Esophagus squamous epithelium (tissue), 5 donors: ENCODE data around the gene MED12. TPM values are rescaled to one million over a fixed set of nuclear protein-coding genes. Genes with fewer than 3 reads are reported as not detected.

Experiments
- DNase-seq: peaks from one replicate; lab custom pipeline; 2025; lab: John Stamatoyannopoulos, UW
- H3K27ac ChIP-seq, 4 donors: fragments of 200-600 bp; sonication (generic); one replicate each; pipeline ENCODE4 v1.5.1; 2016 to 2019; ENCODE audit warnings: mild to moderate bottlenecking in 1 of 4
- H3K27me3 ChIP-seq, 4 donors: fragments of 200-600 bp; sonication (generic); 1 replicate in 3 of 4; 2 replicates in 1 of 4; pipeline versions ENCODE4 v1.5.1 to v1.6.0; 2017 to 2021; ENCODE audit warnings: antibody characterized with exemption in 1 of 4
- H3K36me3 ChIP-seq, 3 donors: fragments of 200-600 bp; sonication (generic); one replicate each; pipeline ENCODE4 v1.5.1; 2016 to 2019
- H3K4me1 ChIP-seq, 3 donors: fragments of 200-600 bp; sonication (generic); one replicate each; pipeline ENCODE4 v1.5.1; 2017 to 2019
- H3K4me3 ChIP-seq, 4 donors: fragments of 200-600 bp; sonication (generic); 1 replicate in 3 of 4; 2 replicates in 1 of 4; pipeline ENCODE4 v1.5.1; 2016 to 2019; ENCODE audit warnings: mild to moderate bottlenecking in 2 of 4, moderate library complexity in 1 of 4
- H3K9me3 ChIP-seq, 3 donors: fragments of 200-600 bp; sonication (generic); one replicate each; pipeline ENCODE4 v1.5.1; 2016 to 2019
- CTCF ChIP-seq, 6 experiments: fragments of 450-650 bp in 4 of 6; fragments of 200-600 bp in 2 of 6; sonication (generic) in 2 of 6; IDR thresholded peaks; one replicate each; pipeline ENCODE4 v1.5.1; 2016 to 2019; ENCODE audit warnings: antibody characterized with exemption in 6 of 6, mild to moderate bottlenecking in 4 of 6, moderate library complexity in 4 of 6
- POLR2A ChIP-seq, 4 donors: fragments of 450-650 bp; IDR thresholded peaks; one replicate each; pipeline ENCODE4 v1.6.1; 2017; ENCODE audit warnings: antibody characterized with exemption in 4 of 4, mild to moderate bottlenecking in 4 of 4, moderate library complexity in 3 of 4
- WGBS, 2 donors: methylation state at CpG; one replicate each; pipeline ENCODE4 v1.1.5; 2018; 5-methylcytosine and 5-hydroxymethylcytosine counted together
- intact Hi-C: fragments of 100-400 bp; cut with DNase I; formaldehyde crosslinking; loops from one replicate; pipeline ENCODE4 v1.15.0; 2022
- total RNA-seq, 4 donors: library from RNA; depleted of rRNA; stranded (reverse); fragments of >200 nt; gene quantifications; one replicate each; pipeline ENCODE4 v1.1.0, GENCODE V29; 2016
- donor health status: DM: yes; HTN: yes; CAD: no.

Gene MED12
- total RNA-seq, 4 donors from 2014 or later = 19.9 to 34.0 (median 24.3) TPM

DNA sequence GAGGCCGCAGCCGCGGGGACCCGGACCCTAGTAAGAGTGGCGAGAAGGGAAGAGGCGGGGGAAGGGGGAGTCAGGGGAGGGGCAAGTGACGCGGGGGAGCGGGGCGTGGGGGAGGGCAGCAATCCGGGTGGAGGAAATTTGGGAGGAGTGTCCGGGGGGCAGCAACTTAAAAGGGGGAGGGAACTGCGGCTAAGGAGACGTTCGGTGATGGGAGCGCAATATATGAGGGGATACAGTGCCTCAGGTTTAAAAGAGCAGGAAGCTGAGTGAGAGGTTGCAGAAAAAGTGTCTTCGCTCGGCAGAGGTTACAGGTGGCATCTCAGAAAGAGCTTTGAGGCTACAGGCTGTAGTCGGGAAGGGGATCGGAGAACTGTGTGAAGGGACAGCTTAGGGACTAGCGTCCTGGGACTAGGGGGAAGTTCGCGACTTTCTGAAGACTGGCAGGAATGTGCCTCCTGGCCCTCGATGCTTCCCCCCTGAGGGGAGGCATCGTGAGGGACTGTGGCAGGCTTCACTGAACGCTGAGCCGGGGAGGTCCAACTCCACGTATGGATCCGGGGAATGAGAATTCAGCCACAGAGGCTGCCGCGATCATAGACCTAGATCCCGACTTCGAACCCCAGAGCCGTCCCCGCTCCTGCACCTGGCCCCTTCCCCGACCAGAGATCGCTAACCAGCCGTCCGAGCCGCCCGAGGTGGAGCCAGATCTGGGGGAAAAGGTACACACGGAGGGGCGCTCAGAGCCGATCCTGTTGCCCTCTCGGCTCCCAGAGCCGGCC, 22.2 kb upstream of the MED12 start:
- 0 to 36% methylated on average over 6 to 21 of the region's 46 CpGs for WGBS, 2 donors
- Histone ChIP-seq H3K27me3 (no peaks in the 10 kb centered on the region), H3K4me1 (peaks cover 3 to 28% (median 6%) of the 10 kb centered on the region in 3 donors), H3K27ac (peak overlapping the region; percentile 76 to 86 (median 84)), H3K4me3 (peak overlapping the region; percentile 40 to 72 (median 59)), H3K9me3 (no peaks in the 10 kb centered on the region), H3K36me3 (no peaks in the 10 kb centered on the region)
- intact Hi-C loops = no loop called here
- peak in 1 of 4 donors; percentile 10 for TF ChIP-seq POLR2A (IDR thresholded peaks at IDR 0.05)
- no peak for TF ChIP-seq CTCF (IDR thresholded peaks at IDR 0.05)
- DNase-seq = no peak

DNA sequence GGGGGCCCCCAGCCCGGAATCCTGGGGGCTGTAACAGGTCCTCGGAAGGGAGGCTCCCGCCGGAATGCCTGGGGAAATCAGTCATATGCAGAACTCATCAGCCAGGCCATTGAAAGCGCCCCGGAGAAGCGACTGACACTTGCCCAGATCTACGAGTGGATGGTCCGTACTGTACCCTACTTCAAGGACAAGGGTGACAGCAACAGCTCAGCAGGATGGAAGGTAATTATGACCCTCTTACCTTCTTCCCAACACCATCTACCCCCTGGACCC, 21.7 kb upstream of the MED12 start:
- H3K27me3 ChIP-seq = no peaks in the 10 kb centered on the region
- intact Hi-C loops = no loop called here

DNA sequence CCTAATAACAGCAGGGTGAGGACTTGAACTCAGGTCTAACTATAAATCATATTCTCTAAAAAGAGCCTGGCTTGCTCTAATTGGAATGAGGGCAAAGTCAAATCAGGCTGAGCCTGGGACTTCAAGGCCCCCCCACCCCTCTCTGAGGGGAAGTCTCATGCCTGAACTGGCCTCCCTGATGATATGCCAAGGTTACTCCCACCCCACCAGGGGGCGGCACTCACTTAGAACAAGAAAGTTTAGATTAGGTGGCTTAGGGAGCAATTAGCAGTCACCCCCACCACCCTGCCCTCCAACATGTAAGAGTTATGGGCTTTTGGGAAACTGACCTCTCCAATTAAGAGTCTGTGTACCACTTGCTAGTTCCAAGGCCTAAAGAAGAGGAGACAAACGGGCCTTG, 20.1 kb upstream of the MED12 start:
- Histone ChIP-seq H3K4me3 (no peak overlapping the region), H3K27me3 (no peaks in the 10 kb centered on the region), H3K27ac (no peak overlapping the region), H3K36me3 (no peaks in the 10 kb centered on the region), H3K4me1 (peaks cover 6 to 35% (median 10%) of the 10 kb centered on the region in 3 donors), H3K9me3 (no peaks in the 10 kb centered on the region)
- intact Hi-C loops = no loop called here
- WGBS, 2 donors = 0 to 17% methylated on average over 1 to 2 of the region's 2 CpGs
- TF ChIP-seq CTCF (IDR thresholded peaks at IDR 0.05) (peak in 5 of 6 experiments; percentile 30 to 47 (median 39)), POLR2A (IDR thresholded peaks at IDR 0.05) (no peak)
- DNase-seq = peak; percentile 4

More for the DNA sequence above, 21.7 kb upstream of the MED12 start:
- WGBS, 2 donors = 40% methylated on average over 2 of the region's 9 CpGs; no CpG with 5 or more reads in 1 of the 2 donors
- Histone ChIP-seq H3K27ac (peak overlapping the region in 3 of 4 donors; percentile 84 to 86 (median 85)), H3K4me1 (peaks cover 3 to 28% (median 6%) of the 10 kb centered on the region in 3 donors), H3K4me3 (peak overlapping the region; percentile 40 to 72 (median 59)), H3K9me3 (no peaks in the 10 kb centered on the region), H3K36me3 (no peaks in the 10 kb centered on the region)
- no peak for DNase-seq
- TF ChIP-seq POLR2A (IDR thresholded peaks at IDR 0.05) = no peak
- no peak for TF ChIP-seq CTCF (IDR thresholded peaks at IDR 0.05)

DNA sequence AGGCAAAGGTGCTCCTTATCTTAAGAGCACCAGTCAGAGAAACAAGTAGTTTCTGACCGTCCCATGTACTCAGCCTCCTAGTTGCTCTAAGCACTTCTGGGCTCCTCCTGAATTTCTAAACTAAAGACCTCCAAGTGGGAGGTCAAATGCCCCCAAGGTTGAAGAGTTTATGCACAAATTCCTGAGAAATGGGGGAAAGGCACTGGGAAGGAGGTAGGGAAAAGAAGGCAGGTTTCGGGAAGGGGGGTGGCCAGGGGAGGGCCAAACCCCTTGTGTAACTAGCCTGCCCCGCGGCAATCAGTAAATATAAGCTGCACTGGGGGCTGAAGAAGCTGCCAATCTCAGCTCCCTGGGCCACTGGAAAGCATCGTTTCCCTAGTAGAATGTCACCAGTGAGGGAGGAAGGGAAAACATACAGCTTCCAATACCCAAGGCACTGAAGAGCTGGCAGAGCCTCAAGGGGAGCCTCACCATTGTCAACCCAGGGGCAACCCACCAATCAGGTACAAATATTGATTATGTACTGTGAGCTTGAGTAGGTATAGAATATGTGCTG, 19.4 kb upstream of the MED12 start:
- Histone ChIP-seq H3K4me1 (peaks cover 6 to 42% (median 11%) of the 10 kb centered on the region in 3 donors), H3K9me3 (no peaks in the 10 kb centered on the region), H3K27ac (no peak overlapping the region), H3K27me3 (no peaks in the 10 kb centered on the region), H3K4me3 (no peak overlapping the region), H3K36me3 (no peaks in the 10 kb centered on the region)
- intact Hi-C loops = no loop called here
- TF ChIP-seq CTCF (IDR thresholded peaks at IDR 0.05) (no peak), POLR2A (IDR thresholded peaks at IDR 0.05) (no peak)
- DNase-seq = no peak
- WGBS, 2 donors = 58% methylated on average over 5 of the region's 5 CpGs; no CpG with 5 or more reads in 1 of the 2 donors

DNA sequence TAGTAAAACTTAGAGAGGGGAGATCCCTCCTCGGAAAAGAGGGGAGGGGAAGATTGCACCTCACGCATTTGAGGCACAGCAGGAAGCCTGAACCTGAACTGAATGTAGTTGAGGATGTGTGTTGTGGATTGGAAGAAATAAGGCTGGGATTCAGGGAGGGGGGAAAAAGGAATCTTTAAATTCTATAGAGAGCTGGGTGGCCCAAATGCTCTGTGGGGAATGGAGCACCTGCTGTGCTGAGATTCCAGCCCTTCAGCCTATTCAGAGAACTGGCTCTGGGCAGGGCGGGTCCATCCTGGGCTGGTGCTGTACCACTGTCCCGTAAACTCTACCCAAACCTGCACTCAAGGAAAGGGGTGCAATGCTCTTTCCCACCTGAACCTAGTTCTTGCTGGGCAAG, 18.7 kb upstream of the MED12 start:
- WGBS, 2 donors = 73 to 83% methylated on average over 2 to 4 of the region's 4 CpGs
- Histone ChIP-seq H3K36me3 (no peaks in the 10 kb centered on the region), H3K9me3 (no peaks in the 10 kb centered on the region), H3K4me3 (no peak overlapping the region), H3K27ac (no peak overlapping the region), H3K4me1 (peaks cover 6 to 48% (median 11%) of the 10 kb centered on the region in 3 donors), H3K27me3 (no peaks in the 10 kb centered on the region)
- TF ChIP-seq CTCF (IDR thresholded peaks at IDR 0.05) (no peak), POLR2A (IDR thresholded peaks at IDR 0.05) (no peak)
- DNase-seq = no peak
- intact Hi-C loops = no loop called here
